Neural cell (in vitro differentiated cells): Measurements from ENCODE around the gene CEMIP. TPM values are rescaled to one million over a fixed set of nuclear protein-coding genes. Genes with fewer than 3 reads are reported as not detected.

Experiments
- H2AFZ ChIP-seq: fragments of 200-600, 300-800 bp; sonication (generic), shearing (Covaris generic); 2 replicates; pipeline ENCODE4 v1.6.0; 2014; ENCODE audit warnings: low read depth, mild to moderate bottlenecking, antibody characterized with exemption, low read length, moderate library complexity
- H3F3A ChIP-seq: fragments of 200-600 bp; shearing (Covaris generic); 2 replicates; pipeline ENCODE4 v1.6.1; 2016; ENCODE audit warnings: mild to moderate bottlenecking, moderate library complexity, mixed read lengths, antibody characterized with exemption, low read length; ENCODE audit not compliant: insufficient read depth, poor library complexity, severe bottlenecking
- H3K27ac ChIP-seq: fragments of 200-600, 300-800 bp; sonication (generic), shearing (Covaris generic); 2 replicates; pipeline ENCODE4 v1.5.1; 2014; ENCODE audit warnings: mild to moderate bottlenecking, low read length, moderate library complexity
- H3K27me3 ChIP-seq: fragments of 300-800, 200-600 bp; sonication (generic), shearing (Covaris generic); 2 replicates; pipeline ENCODE4 v1.6.0; 2014; ENCODE audit warnings: mild to moderate bottlenecking, low read depth, low read length, moderate library complexity; ENCODE audit not compliant: insufficient read depth
- H3K36me3 ChIP-seq: fragments of 300-800, 200-600 bp; sonication (generic), shearing (Covaris generic); 2 replicates; pipeline ENCODE4 v1.5.1; 2014; ENCODE audit warnings: mild to moderate bottlenecking, antibody characterized with exemption, low read length, moderate library complexity; ENCODE audit not compliant: insufficient read depth
- H3K4me2 ChIP-seq: fragments of 300-800, 200-600 bp; sonication (generic), shearing (Covaris generic); 2 replicates; pipeline ENCODE4 v1.6.0; 2014; ENCODE audit warnings: mild to moderate bottlenecking, low read length
- H3K4me3 ChIP-seq: fragments of 300-800, 200-600 bp; sonication (generic), shearing (Covaris generic); 2 replicates; pipeline ENCODE4 v1.5.1; 2014; ENCODE audit warnings: mild to moderate bottlenecking, low read length, moderate library complexity
- H3K79me2 ChIP-seq: fragments of 200-600 bp; shearing (Covaris generic); replicated peaks from 2 replicates; pipeline ENCODE4 v1.6.0; 2014; ENCODE audit warnings: mild to moderate bottlenecking, low read length, moderate library complexity; ENCODE audit not compliant: insufficient read depth
- H3K9ac ChIP-seq: fragments of 300-800, 200-600 bp; sonication (generic), shearing (Covaris generic); 2 replicates; pipeline ENCODE4 v1.6.1; 2016; ENCODE audit warnings: mild to moderate bottlenecking, low read length, mixed read lengths
- H3K9me2 ChIP-seq: fragments of 200-600 bp; shearing (Covaris generic); 2 replicates; pipeline ENCODE4 v1.6.1; 2016; ENCODE audit warnings: mild to moderate bottlenecking, low read length, mixed read lengths; ENCODE audit not compliant: insufficient read depth
- H3K9me3 ChIP-seq: fragments of 200-600, 300-800 bp; sonication (generic), shearing (Covaris generic); 2 replicates; pipeline ENCODE4 v1.6.1; 2016; ENCODE audit warnings: mild to moderate bottlenecking, mixed run types, low read length, moderate library complexity, mixed read lengths
- H4K20me1 ChIP-seq: fragments of 200-600 bp; shearing (Covaris generic); 2 replicates; pipeline ENCODE4 v1.6.1; 2016; ENCODE audit warnings: mild to moderate bottlenecking, mixed run types; ENCODE audit not compliant: insufficient read depth
- CTCF ChIP-seq: fragments of 450-650 bp; IDR thresholded peaks from 2 replicates; pipeline ENCODE4 v1.5.1; 2014; ENCODE audit warnings: antibody characterized with exemption, mild to moderate bottlenecking, moderate library complexity; ENCODE audit not compliant: poor library complexity, severe bottlenecking
- EP300 ChIP-seq: fragments of 450-650 bp; conservative IDR thresholded peaks from 2 replicates; pipeline ENCODE4 v1.6.1; 2014; ENCODE audit warnings: antibody characterized with exemption, mild to moderate bottlenecking, moderate library complexity; ENCODE audit not compliant: poor library complexity, severe bottlenecking
- EZH2 ChIP-seq: fragments of 200-600, 300-800 bp; shearing (Covaris generic), sonication (generic); IDR thresholded peaks from 2 replicates; pipeline ENCODE4 v1.6.1; 2014; ENCODE audit warnings: antibody characterized with exemption, low read length, borderline replicate concordance, mild to moderate bottlenecking; ENCODE audit not compliant: insufficient read depth, poor library complexity, severe bottlenecking
- MXI1 ChIP-seq: fragments of 450-650 bp; conservative IDR thresholded peaks from 2 replicates; pipeline ENCODE4 v1.6.1; 2014; ENCODE audit warnings: antibody characterized with exemption, mild to moderate bottlenecking; ENCODE audit not compliant: poor library complexity, severe bottlenecking
- POLR2AphosphoS5 ChIP-seq: IDR thresholded peaks from 2 replicates; pipeline ENCODE4 v1.6.1; 2012
- RAD21 ChIP-seq: fragments of 450-650 bp; conservative IDR thresholded peaks from 2 replicates; pipeline ENCODE4 v1.6.1; 2014; ENCODE audit warnings: antibody characterized with exemption, mild to moderate bottlenecking, moderate library complexity
- SMC3 ChIP-seq: fragments of 450-650 bp; conservative IDR thresholded peaks from 2 replicates; pipeline ENCODE4 v1.6.1; 2014; ENCODE audit warnings: antibody characterized with exemption, mild to moderate bottlenecking, moderate library complexity; ENCODE audit not compliant: poor library complexity
- TAF1 ChIP-seq: IDR thresholded peaks from 2 replicates; pipeline ENCODE4 v1.6.1; 2012; ENCODE audit warnings: low read depth
- polyA plus RNA-seq: library from polyadenylated mRNA; depleted of rRNA; stranded (reverse); fragments of >200 nt; gene quantifications from 2 replicates; pipeline ENCODE4 v1.2.3, GENCODE V29; 2014
- TF ChIP-seq, protein P1 (sequence below): IDR thresholded peaks from 2 replicates; pipeline ENCODE4 v1.6.1; 2012; ENCODE audit warnings: borderline replicate concordance

Gene CEMIP
- polyA plus RNA-seq, 1 donor from 2014 or later: 0.04 TPM

GRCh38 chr15:80742081-80742480 is 37.1 kb upstream of the CEMIP start:
- Histone ChIP-seq H4K20me1 (no peaks in the 10 kb centered on the region), H3K27me3 (no peaks in the 10 kb centered on the region), H3K36me3 (no peaks in the 10 kb centered on the region), H3K9me3 (peaks cover 3% of the 10 kb centered on the region), H3K9me2 (no peaks in the 10 kb centered on the region), H3K79me2 (peaks cover 7% of the 10 kb centered on the region), H2AFZ (no peak overlapping the region), H3K4me2 (no peak overlapping the region), H3K27ac (no peak overlapping the region), H3K9ac (no peak overlapping the region), H3K4me3 (no peak overlapping the region), H3F3A (no peaks in the 10 kb centered on the region)
- TF ChIP-seq EP300: no peak
- TF ChIP-seq MXI1: no peak
- TF ChIP-seq, protein P1, sequence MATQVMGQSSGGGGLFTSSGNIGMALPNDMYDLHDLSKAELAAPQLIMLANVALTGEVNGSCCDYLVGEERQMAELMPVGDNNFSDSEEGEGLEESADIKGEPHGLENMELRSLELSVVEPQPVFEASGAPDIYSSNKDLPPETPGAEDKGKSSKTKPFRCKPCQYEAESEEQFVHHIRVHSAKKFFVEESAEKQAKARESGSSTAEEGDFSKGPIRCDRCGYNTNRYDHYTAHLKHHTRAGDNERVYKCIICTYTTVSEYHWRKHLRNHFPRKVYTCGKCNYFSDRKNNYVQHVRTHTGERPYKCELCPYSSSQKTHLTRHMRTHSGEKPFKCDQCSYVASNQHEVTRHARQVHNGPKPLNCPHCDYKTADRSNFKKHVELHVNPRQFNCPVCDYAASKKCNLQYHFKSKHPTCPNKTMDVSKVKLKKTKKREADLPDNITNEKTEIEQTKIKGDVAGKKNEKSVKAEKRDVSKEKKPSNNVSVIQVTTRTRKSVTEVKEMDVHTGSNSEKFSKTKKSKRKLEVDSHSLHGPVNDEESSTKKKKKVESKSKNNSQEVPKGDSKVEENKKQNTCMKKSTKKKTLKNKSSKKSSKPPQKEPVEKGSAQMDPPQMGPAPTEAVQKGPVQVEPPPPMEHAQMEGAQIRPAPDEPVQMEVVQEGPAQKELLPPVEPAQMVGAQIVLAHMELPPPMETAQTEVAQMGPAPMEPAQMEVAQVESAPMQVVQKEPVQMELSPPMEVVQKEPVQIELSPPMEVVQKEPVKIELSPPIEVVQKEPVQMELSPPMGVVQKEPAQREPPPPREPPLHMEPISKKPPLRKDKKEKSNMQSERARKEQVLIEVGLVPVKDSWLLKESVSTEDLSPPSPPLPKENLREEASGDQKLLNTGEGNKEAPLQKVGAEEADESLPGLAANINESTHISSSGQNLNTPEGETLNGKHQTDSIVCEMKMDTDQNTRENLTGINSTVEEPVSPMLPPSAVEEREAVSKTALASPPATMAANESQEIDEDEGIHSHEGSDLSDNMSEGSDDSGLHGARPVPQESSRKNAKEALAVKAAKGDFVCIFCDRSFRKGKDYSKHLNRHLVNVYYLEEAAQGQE: no peak
- TF ChIP-seq EZH2: no peak
- TF ChIP-seq RAD21: no peak
- no peak for TF ChIP-seq CTCF
- no peak for TF ChIP-seq SMC3
- TF ChIP-seq TAF1: no peak
- no peak for TF ChIP-seq POLR2AphosphoS5

- Histone ChIP-seq H3F3A (no peaks in the 10 kb centered on the region), H2AFZ (no peak overlapping the region), H4K20me1 (no peaks in the 10 kb centered on the region), H3K36me3 (no peaks in the 10 kb centered on the region), H3K4me2 (no peak overlapping the region), H3K79me2 (peaks cover 7% of the 10 kb centered on the region), H3K27ac (no peak overlapping the region), H3K9ac (no peak overlapping the region), H3K27me3 (no peaks in the 10 kb centered on the region), H3K9me2 (no peaks in the 10 kb centered on the region), H3K9me3 (peaks cover 3% of the 10 kb centered on the region), H3K4me3 (no peak overlapping the region)
- TF ChIP-seq POLR2AphosphoS5 (no peak), MXI1 (no peak), SMC3 (no peak), EZH2 (no peak), EP300 (no peak), TAF1 (no peak), CTCF (no peak)
- TF ChIP-seq, protein P1: no peak
These were observed 35.9 kb upstream of the CEMIP start for GRCh38 chr15:80743189-80743833.
